Measurements from ENCODE around the gene PIK3R6. TPM values are rescaled to one million over a fixed set of nuclear protein-coding genes. Genes with fewer than 3 reads are reported as not detected.
"Not testable (repeated sequence)": the region's sequence is repeated elsewhere in the genome, so short reads cannot be mapped to it uniquely, and the experiment has no call there.

Gene PIK3R6
- total RNA-seq, 1 donor from 2014 or later = 10.1 TPM

- peaks cover 24% of the 10 kb centered on the region for H3K4me1 Mint-ChIP-seq (ENCODE audit: low read depth)
- peaks cover 58% of the 10 kb centered on the region for H3K36me3 Mint-ChIP-seq (ENCODE audit: low read depth)
Observed at GRCh38 chr17:8890671-8891070, 23.2 kb upstream of the PIK3R6 start.

GRCh38 chr17:8889458-8890210 is 22.2 kb upstream of the PIK3R6 start:
- no peaks in the 10 kb centered on the region for H3K9me3 Mint-ChIP-seq
- peaks cover 14% of the 10 kb centered on the region for H3K4me1 Mint-ChIP-seq (ENCODE audit: low read depth)
- intact Hi-C loops (cut with micrococcal nuclease) = loop anchor here (10.0 kb wide), 1 partner anchor 145 kb away; the partner anchor contains the start of gene CCDC42
- no peak overlapping the region for H3K27ac Mint-ChIP-seq
- H3K36me3 Mint-ChIP-seq (ENCODE audit: low read depth) = peaks cover 52% of the 10 kb centered on the region
- H3K4me3 Mint-ChIP-seq (ENCODE audit: low read depth) = no peak overlapping the region
- no peaks in the 10 kb centered on the region for H3K27me3 Mint-ChIP-seq (ENCODE audit: low read depth)
- DNase-seq (ENCODE audit: low spot score) = no peak

More at GRCh38 chr17:8890671-8891070, 23.2 kb upstream of the PIK3R6 start:
- DNase-seq (ENCODE audit: low spot score) = no peak
- Mint-ChIP-seq H3K9me3 (no peaks in the 10 kb centered on the region), H3K27ac (no peak overlapping the region), H3K4me3 (ENCODE audit: low read depth) (no peak overlapping the region), H3K27me3 (ENCODE audit: low read depth) (no peaks in the 10 kb centered on the region)
- intact Hi-C loops (cut with micrococcal nuclease) = loop anchor here (10.0 kb wide), 1 partner anchor 146 kb away; the partner anchor contains the start of gene CCDC42

GRCh38 chr17:8888704-8889302 is 21.3 kb upstream of the PIK3R6 start:
- peaks cover 58% of the 10 kb centered on the region for H3K36me3 Mint-ChIP-seq (ENCODE audit: low read depth)
- H3K27me3 Mint-ChIP-seq (ENCODE audit: low read depth) = no peaks in the 10 kb centered on the region
- H3K27ac Mint-ChIP-seq = no peak overlapping the region
- H3K4me3 Mint-ChIP-seq (ENCODE audit: low read depth) = no peak overlapping the region
- no peak for DNase-seq (ENCODE audit: low spot score)
- H3K9me3 Mint-ChIP-seq = no peaks in the 10 kb centered on the region
- intact Hi-C loops (cut with micrococcal nuclease) = no loop called here
- H3K4me1 Mint-ChIP-seq (ENCODE audit: low read depth) = peaks cover 12% of the 10 kb centered on the region

- H3K4me1 Mint-ChIP-seq (ENCODE audit: low read depth) = peaks cover 12% of the 10 kb centered on the region
- no peaks in the 10 kb centered on the region for H3K9me3 Mint-ChIP-seq
- no peak overlapping the region for H3K4me3 Mint-ChIP-seq (ENCODE audit: low read depth)
- H3K27me3 Mint-ChIP-seq (ENCODE audit: low read depth) = no peaks in the 10 kb centered on the region
- intact Hi-C loops (cut with micrococcal nuclease) = no loop called here
- H3K36me3 Mint-ChIP-seq (ENCODE audit: low read depth) = peaks cover 62% of the 10 kb centered on the region
- H3K27ac Mint-ChIP-seq = no peak overlapping the region
- DNase-seq (ENCODE audit: low spot score) = no peak
Observed at GRCh38 chr17:8887834-8888703, 20.6 kb upstream of the PIK3R6 start.

- Mint-ChIP-seq H3K36me3 (ENCODE audit: low read depth) (peaks cover 61% of the 10 kb centered on the region), H3K9me3 (no peaks in the 10 kb centered on the region), H3K27ac (no peak overlapping the region), H3K4me3 (ENCODE audit: low read depth) (no peak overlapping the region), H3K27me3 (ENCODE audit: low read depth) (no peaks in the 10 kb centered on the region), H3K4me1 (ENCODE audit: low read depth) (peaks cover 5% of the 10 kb centered on the region)
- no peak for DNase-seq (ENCODE audit: low spot score)
- intact Hi-C loops (cut with micrococcal nuclease) = no loop called here
Observed at GRCh38 chr17:8887301-8887700, 19.8 kb upstream of the PIK3R6 start.

- Mint-ChIP-seq H3K9me3 (no peaks in the 10 kb centered on the region), H3K4me3 (ENCODE audit: low read depth) (no peak overlapping the region), H3K27ac (peak overlapping the region; percentile 49), H3K27me3 (ENCODE audit: low read depth) (no peaks in the 10 kb centered on the region), H3K4me1 (ENCODE audit: low read depth) (no peaks in the 10 kb centered on the region), H3K36me3 (ENCODE audit: low read depth) (peaks cover 63% of the 10 kb centered on the region)
- intact Hi-C loops (cut with micrococcal nuclease) = no loop called here
- DNase-seq (ENCODE audit: low spot score) = no peak
Observed at GRCh38 chr17:8885967-8886684, 18.7 kb upstream of the PIK3R6 start.

- intact Hi-C loops (cut with micrococcal nuclease); H3K27ac Mint-ChIP-seq; DNase-seq (ENCODE audit: low spot score); H3K27me3 Mint-ChIP-seq (ENCODE audit: low read depth); H3K9me3 Mint-ChIP-seq; H3K4me3 Mint-ChIP-seq (ENCODE audit: low read depth); H3K4me1 Mint-ChIP-seq (ENCODE audit: low read depth): not testable (repeated sequence)
- H3K36me3 Mint-ChIP-seq (ENCODE audit: low read depth) = peaks cover 67% of the 10 kb centered on the region
Observed at GRCh38 chr17:8885163-8885966, 17.9 kb upstream of the PIK3R6 start.

GRCh38 chr17:8884336-8884990 is 17.0 kb upstream of the PIK3R6 start:
- H3K27me3 Mint-ChIP-seq (ENCODE audit: low read depth) = no peaks in the 10 kb centered on the region
- no peak overlapping the region for H3K4me3 Mint-ChIP-seq (ENCODE audit: low read depth)
- peaks cover 64% of the 10 kb centered on the region for H3K36me3 Mint-ChIP-seq (ENCODE audit: low read depth)
- H3K27ac Mint-ChIP-seq = no peak overlapping the region
- intact Hi-C loops (cut with micrococcal nuclease) = no loop called here
- peaks cover 2% of the 10 kb centered on the region for H3K4me1 Mint-ChIP-seq (ENCODE audit: low read depth)
- H3K9me3 Mint-ChIP-seq = no peaks in the 10 kb centered on the region
- DNase-seq (ENCODE audit: low spot score) = no peak

GRCh38 chr17:8883353-8883752 is 15.9 kb upstream of the PIK3R6 start:
- H3K27me3 Mint-ChIP-seq (ENCODE audit: low read depth) = no peaks in the 10 kb centered on the region
- no peak for DNase-seq (ENCODE audit: low spot score)
- H3K27ac Mint-ChIP-seq = no peak overlapping the region
- peaks cover 2% of the 10 kb centered on the region for H3K4me1 Mint-ChIP-seq (ENCODE audit: low read depth)
- intact Hi-C loops (cut with micrococcal nuclease) = no loop called here
- no peak overlapping the region for H3K4me3 Mint-ChIP-seq (ENCODE audit: low read depth)
- H3K9me3 Mint-ChIP-seq = no peaks in the 10 kb centered on the region
- peaks cover 57% of the 10 kb centered on the region for H3K36me3 Mint-ChIP-seq (ENCODE audit: low read depth)

GRCh38 chr17:8881606-8882005 is 14.1 kb upstream of the PIK3R6 start:
- Mint-ChIP-seq H3K4me3 (ENCODE audit: low read depth) (no peak overlapping the region), H3K9me3 (no peaks in the 10 kb centered on the region), H3K27ac (no peak overlapping the region), H3K4me1 (ENCODE audit: low read depth) (peaks cover 2% of the 10 kb centered on the region), H3K27me3 (ENCODE audit: low read depth) (no peaks in the 10 kb centered on the region), H3K36me3 (ENCODE audit: low read depth) (peaks cover 59% of the 10 kb centered on the region)
- DNase-seq (ENCODE audit: low spot score) = no peak
- intact Hi-C loops (cut with micrococcal nuclease) = no loop called here

GRCh38 chr17:8880466-8880865 is 13.0 kb upstream of the PIK3R6 start:
- peaks cover 50% of the 10 kb centered on the region for H3K36me3 Mint-ChIP-seq (ENCODE audit: low read depth)
- H3K4me1 Mint-ChIP-seq (ENCODE audit: low read depth) = peaks cover 2% of the 10 kb centered on the region
- no peak overlapping the region for H3K27ac Mint-ChIP-seq
- no peak overlapping the region for H3K4me3 Mint-ChIP-seq (ENCODE audit: low read depth)
- H3K9me3 Mint-ChIP-seq = no peaks in the 10 kb centered on the region
- DNase-seq (ENCODE audit: low spot score) = no peak
- no peaks in the 10 kb centered on the region for H3K27me3 Mint-ChIP-seq (ENCODE audit: low read depth)
- intact Hi-C loops (cut with micrococcal nuclease) = no loop called here

All from activated T-helper 2 cell treated with anti-CD3 and anti-CD28 coated beads, Interferon-gamma antibody, Interleukin-2, Interleukin-4, amounts not matched to agents 10 μg/mL and 5 μg/mL and 100 μg/mL, durations not matched to agents 14 hours and 24 hours and 36 hours (primary cell).